Left renal pelvis (tissue), 4 donors: ENCODE data around the gene SSTR4. TPM values are rescaled to one million over a fixed set of nuclear protein-coding genes. Genes with fewer than 3 reads are reported as not detected.

Source experiments
- DNase-seq, 4 donors: peaks; one replicate each; pipeline ENCODE4 v3.0.0-alpha.2; 2013; ENCODE audit warnings: low read depth in 4 of 4, low spot score in 3 of 4
- polyA plus RNA-seq, 4 donors: library from polyadenylated mRNA; unstranded; fragments of 120-200 nt; gene quantifications; one replicate each; pipeline ENCODE4 v1.2.1, GENCODE V29; 2013; ENCODE audit not compliant: insufficient read length in 4 of 4

Gene SSTR4
- polyA plus RNA-seq, 4 donors, result 0.14 to 0.34 TPM; not detected in 2

- no peak for DNase-seq
Measured at GRCh38 chr20:23063168-23063567, 28.1 kb downstream of the SSTR4 start.

GRCh38 chr20:23063581-23063980, 28.5 kb downstream of the SSTR4 start:
- no peak for DNase-seq

GRCh38 chr20:23065266-23066201, 30.4 kb downstream of the SSTR4 start:
- no peak for DNase-seq

- DNase-seq, result no peak
Measured at GRCh38 chr20:23066772-23067171, 31.7 kb downstream of the SSTR4 start.

- DNase-seq, result no peak
Measured at GRCh38 chr20:23068283-23068682, 33.2 kb downstream of the SSTR4 start.

- DNase-seq, result no peak
Measured at GRCh38 chr20:23069108-23069507, 34.0 kb downstream of the SSTR4 start.

- DNase-seq, result no peak
Measured at GRCh38 chr20:23071398-23071797, 36.3 kb downstream of the SSTR4 start.

- DNase-seq, result no peak
Measured at GRCh38 chr20:23071996-23072395, 36.9 kb downstream of the SSTR4 start.

- DNase-seq, result no peak
Measured at GRCh38 chr20:23072892-23073586, 37.9 kb downstream of the SSTR4 start.

- DNase-seq, result no peak
Measured at GRCh38 chr20:23074052-23074451, 38.9 kb downstream of the SSTR4 start.

- DNase-seq, result no peak
Measured at GRCh38 chr20:23077277-23077676, 42.2 kb downstream of the SSTR4 start.

GRCh38 chr20:23078351-23079015, 43.4 kb downstream of the SSTR4 start:
- DNase-seq, result no peak

- DNase-seq, result no peak
Measured at GRCh38 chr20:23079016-23079351, 43.9 kb downstream of the SSTR4 start.

GRCh38 chr20:23079926-23080325, 44.8 kb downstream of the SSTR4 start:
- no peak for DNase-seq

- DNase-seq, result no peak
Measured at GRCh38 chr20:23080521-23080920, 45.4 kb downstream of the SSTR4 start.

GRCh38 chr20:23081263-23081819, 46.2 kb downstream of the SSTR4 start:
- DNase-seq, result no peak

GRCh38 chr20:23082846-23083552, 47.9 kb downstream of the SSTR4 start:
- DNase-seq, result no peak

- DNase-seq, result no peak
Measured at GRCh38 chr20:23083553-23084220, 48.6 kb downstream of the SSTR4 start.

- DNase-seq, result no peak
Measured at GRCh38 chr20:23084282-23084844, 49.3 kb downstream of the SSTR4 start.
